GM19463 (cell line): ENCODE data around the gene CMTM7.

Experiments
- ATAC-seq: cut with Tn5 transposase; IDR thresholded peaks from one replicate; pipeline ENCODE4 v1.9.1; 2021; ENCODE audit warnings: mild to moderate bottlenecking, moderate library complexity; ENCODE audit not compliant: unreplicated experiment

Gene CMTM7

GRCh38 chr3:32484436-32484835, 92.8 kb downstream of the CMTM7 start:
- no peak for ATAC-seq

- ATAC-seq: no peak
Observed at GRCh38 chr3:32487781-32488473, 96.3 kb downstream of the CMTM7 start.

DNA sequence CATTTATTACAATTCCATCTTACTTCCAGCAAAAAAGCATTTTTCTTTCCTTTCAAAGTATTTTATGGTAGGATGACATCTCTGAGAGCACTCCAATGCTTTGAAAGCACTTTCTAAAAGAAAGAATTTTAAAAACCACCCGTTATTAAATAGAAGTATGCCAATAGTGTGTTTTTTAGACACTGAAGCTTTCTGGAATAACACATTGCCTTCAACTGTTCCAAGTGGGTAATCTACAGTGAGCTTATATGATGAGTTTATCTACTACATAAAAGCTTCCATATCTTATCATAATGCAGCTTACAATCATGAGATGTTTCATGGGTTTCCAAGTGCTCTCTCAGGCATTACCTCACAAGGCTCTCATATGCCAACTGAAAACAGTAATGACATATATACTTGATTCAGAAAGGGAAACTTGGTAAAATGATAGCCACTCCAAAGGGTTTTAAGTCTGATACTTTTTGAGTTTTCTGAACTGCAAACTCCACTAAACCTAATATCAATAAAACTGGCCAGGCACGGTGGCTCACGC, 96.9 kb downstream of the CMTM7 start:
- no peak for ATAC-seq

DNA sequence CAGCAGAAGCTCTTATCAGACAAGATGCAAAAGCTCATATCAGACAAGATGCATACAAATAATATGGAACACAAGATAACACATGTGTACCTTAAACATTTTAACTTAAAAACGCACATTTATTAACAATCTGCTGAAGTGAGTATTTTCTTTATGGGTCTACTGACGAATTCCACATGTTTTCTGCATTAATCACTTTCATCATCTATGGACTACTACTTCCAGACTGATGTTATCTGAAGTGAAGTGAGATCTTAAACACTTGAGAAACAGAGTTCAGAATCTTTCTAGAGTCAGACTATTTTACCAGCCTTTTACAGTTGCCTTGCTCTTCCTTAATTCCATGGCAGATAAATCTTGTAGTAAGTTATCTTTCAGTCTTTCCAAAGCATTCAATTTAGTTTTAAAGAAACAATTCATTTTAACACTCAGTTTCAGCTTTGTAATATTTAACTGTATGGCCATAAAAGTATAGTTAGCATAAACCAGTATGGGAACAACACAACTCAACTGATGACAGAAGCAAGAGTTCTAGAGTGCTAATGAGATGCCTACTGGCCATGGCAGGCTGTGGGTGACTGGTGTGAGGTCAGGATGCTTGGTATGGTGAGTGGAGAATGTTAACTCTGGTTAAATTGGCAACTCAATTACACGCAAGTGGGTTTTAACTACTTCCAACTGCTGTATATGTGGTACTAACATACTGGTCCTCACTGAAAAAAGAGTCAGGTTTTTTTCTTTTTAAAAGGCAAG, 101.2 kb downstream of the CMTM7 start:
- no peak for ATAC-seq

DNA sequence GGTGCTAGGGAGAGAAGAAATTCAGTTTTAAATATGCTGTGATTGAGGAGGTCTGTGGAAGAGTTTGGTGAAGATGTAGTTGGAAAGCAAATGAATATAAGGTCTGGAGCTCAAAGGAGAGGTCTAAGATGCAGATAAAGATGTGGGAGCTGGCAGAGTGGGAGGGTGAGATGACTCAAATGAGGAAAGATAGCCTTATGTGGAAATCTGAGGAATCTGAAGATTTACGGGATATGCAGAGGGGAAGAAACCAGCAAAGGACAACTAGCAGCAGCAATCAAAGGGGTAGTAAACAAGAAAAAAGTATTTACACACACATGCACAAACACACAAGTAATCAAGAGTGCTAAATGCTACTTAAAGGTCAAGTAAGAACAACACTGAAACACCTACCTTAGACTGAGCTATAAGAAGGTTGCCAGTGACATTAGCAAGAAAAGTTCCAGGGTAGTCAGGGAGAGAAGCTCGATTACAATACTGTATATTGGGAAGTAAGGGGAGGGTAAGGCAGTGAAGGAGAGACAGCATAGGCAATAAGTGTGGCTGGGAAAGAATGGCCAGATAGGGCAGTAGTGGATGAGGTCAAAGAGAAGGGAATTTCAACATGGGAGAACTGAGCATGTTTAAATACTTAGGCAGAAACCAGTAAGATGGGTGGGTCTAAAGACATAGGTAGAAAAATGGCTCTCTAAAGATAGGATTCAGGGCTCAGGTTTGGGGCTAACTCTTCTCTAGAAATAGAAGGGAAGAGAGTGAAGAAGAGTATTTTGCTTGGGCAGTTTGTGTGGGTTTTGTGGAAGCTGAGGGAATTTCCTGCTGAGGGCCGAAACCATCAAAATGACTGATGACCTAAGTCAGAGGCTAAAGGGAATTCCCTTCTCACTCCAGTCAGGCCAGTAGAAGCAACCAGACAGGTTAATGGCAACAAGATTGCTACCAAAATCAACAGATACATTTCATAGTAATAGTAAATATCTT, 102.1 kb downstream of the CMTM7 start:
- ATAC-seq: peak; percentile 79

DNA sequence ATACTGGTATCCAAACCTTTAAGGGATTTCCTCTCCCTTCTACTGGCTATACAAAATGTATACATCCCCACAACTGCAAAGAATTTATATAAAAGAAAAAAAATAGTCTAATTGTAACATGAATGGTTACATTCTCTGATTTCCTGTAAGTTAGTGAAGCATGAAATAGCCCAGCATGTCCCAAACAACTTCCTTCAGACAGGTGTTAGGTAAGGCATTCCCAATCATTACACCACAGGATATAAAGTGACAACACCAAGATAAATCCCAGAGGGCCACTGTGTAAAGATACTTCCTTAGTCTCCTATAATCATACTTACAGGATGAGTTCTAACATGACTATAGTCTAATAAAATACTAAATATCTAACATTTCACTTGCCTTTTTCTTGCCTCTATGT, 103.4 kb downstream of the CMTM7 start:
- no peak for ATAC-seq

- ATAC-seq: no peak
Observed at GRCh38 chr3:32495609-32496008, 104.0 kb downstream of the CMTM7 start.

GRCh38 chr3:32498252-32498651, 106.6 kb downstream of the CMTM7 start:
- ATAC-seq: no peak

DNA sequence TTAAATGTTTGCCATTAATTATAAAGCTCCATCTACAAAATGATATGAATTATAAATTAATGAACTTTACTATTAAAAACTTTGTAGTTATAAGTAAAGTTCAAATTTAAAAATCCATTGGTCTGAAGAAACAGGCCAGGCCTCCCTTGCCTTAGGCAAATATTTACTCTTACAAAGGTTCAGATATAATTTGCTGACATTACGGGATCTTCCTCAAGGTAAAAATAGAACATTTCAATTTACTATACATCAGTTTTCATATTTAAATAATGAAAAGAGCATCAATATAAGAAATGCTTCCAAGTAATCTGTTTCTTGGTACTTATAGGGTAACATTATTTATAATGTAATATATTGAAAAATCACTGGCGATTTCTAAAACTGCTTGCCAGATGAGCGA, 107.3 kb downstream of the CMTM7 start:
- no peak for ATAC-seq

GRCh38 chr3:32499585-32499984, 107.9 kb downstream of the CMTM7 start:
- ATAC-seq: no peak

- no peak for ATAC-seq
Observed at GRCh38 chr3:32500231-32500630, 108.6 kb downstream of the CMTM7 start.

DNA sequence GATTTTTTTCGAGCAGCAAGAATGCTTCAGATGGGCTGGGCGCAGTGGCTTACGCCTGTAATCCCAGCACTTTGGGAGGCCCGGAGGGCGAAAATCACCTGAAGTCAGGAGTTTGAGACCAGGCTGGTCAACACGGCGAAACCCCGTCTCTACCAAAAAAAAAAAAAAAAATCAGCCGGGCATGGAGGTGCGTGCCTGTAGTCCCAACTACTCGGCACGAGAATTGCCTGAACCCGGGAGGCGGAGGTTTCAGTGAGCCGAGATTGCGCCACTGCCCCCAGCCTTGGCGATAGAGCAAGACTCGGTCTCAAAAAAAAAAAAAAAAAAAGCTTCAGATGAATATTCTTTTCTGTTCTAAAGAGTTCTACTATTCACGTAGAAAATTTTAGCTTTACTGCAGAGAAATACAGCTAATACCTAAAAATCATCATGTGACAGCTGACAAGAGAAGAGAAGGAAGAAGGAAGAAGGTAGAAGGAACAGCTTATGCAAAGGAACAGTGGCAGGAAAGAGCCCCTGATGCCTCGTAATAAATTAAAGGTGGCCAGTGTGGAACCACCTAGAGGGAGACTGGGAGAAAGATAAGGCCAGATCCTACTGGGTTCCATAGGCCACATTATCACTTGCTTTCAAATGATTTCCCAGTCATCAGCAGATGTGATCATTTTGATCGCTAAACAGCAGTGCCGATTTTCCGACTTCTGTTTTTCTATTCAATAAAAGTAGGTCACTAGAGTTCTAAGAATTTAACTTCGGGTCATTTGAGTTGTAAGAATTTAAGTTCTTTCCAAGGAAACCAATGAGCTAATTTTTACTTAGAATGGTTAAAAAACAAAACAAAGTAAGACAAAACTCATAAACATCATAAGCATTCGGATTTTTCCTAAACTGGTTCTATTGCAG, 109.5 kb downstream of the CMTM7 start:
- ATAC-seq: no peak

DNA sequence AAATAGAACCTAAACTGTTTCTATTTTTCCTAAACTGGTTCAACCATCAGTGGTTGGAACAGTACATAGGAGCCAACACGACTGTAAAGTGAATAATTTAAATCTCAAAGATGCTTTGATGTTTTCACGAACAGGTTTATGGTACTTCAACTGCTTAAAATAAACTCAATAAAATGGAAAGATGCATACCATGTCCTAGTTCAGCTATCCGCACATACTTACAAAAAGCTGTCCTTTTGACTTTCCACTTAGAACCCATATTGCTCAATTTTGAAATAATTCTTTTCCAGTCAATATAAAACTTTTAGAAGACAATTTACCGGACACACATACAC, 110.1 kb downstream of the CMTM7 start:
- ATAC-seq: no peak

GRCh38 chr3:32502118-32502945, 110.7 kb downstream of the CMTM7 start, which contains the start of gene CMTM6:
TSS of gene CMTM6 (minus strand) at chr3:32502852. CDS start at chr3:32502745, 107 bp downstream.
- ATAC-seq: peak; percentile 76

DNA sequence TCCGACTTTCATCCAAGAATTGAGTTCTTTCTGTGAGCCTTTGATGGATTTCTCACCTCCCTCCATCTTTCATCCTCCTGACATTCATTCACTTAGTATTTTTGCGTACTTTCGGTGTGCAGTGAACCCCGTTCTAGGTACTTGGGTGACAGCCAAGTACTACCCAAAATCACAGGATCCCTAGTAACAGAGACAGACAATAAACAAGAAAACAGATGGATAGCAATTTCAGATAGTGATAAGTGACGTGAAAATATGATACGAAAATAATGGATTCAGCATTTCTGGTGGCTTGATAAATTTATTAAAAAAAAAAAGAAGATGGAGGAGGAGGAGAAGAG, 111.3 kb downstream of the CMTM7 start:
- peak; percentile 5 for ATAC-seq
